Fibroblast of pulmonary artery (primary cell): ENCODE results near the gene LSR.

ENCODE experiments used
- DNase-seq: peaks from one replicate; pipeline ENCODE4 v3.0.0-alpha.2; 2010; ENCODE audit warnings: low read depth
- H3K4me3 ChIP-seq: replicated peaks from 2 replicates; pipeline ENCODE4 v1.5.1; 2011; ENCODE audit warnings: low read depth, mild to moderate bottlenecking, control low read depth, low read length, moderate library complexity
- CTCF ChIP-seq: IDR thresholded peaks from 2 replicates; pipeline ENCODE4 v1.5.1; 2011; ENCODE audit warnings: mild to moderate bottlenecking, control low read depth, low read length, inconsistent platforms; ENCODE audit errors: missing control alignments

LSR gene

DNA sequence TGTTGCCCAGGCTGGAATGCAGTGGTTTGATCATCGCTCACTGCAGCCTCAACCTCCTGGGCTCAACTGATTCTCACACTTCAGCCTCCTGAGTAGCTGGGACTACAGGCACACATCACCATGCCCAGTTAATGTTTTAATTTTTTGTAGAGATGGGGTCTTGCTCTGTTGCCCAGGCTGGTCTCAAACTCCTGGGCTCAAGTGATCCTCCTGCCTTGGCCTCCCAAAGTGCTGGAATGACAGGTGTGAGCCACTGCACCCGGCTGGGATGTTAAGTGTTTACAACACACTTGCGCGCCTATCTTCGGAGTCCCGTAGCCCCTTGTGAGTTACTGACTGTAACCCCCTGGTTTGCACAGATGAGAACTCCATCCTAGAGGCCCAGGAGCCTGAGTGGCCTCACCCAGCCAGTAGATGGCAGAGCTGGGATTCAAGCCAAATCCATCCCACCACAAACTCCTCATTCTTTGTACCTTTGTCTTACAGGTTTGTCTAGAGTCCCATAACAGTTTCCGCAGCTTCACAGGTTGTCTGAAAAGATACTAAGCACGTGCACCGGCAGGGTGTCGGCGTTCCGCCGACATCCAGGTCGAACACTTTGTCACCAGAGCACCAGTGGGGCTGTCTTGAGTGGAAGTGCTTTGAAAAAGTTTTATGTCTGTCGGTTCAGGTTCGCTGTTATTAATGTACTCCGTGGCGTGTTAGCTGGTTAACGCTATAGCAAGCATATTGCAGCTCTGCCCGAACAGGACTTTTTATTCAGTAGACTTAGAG is 57.9 kb downstream of the LSR start:
- no peak overlapping the region for H3K4me3 ChIP-seq
- TF ChIP-seq CTCF, result peak; percentile 26
- no peak for DNase-seq

DNA sequence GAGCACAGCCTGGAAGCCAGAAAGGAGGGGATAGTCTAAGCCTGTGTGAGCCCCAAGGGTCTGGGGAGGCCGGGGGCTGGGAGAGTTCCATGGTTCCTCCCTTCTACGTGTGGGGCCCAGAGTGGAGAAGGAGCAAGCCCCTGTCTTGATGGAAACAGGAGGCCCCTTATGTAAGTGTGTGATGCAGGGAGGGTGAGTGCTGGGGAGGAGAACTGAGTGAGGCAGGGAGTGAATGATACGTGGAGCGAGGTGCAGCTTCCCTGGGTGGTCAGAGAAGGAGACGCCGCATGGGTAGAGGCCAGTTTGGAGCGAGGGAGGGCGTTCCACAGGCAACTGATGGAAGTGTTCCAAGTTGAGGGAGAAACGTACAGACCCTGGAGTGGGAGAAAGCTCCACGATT is 59.1 kb downstream of the LSR start:
- H3K4me3 ChIP-seq, result no peak overlapping the region
- no peak for DNase-seq
- no peak for TF ChIP-seq CTCF

GRCh38 chr19:35308910-35309309 is 60.1 kb downstream of the LSR start:
- H3K4me3 ChIP-seq, result no peak overlapping the region
- no peak for DNase-seq
- no peak for TF ChIP-seq CTCF

- no peak for TF ChIP-seq CTCF
- DNase-seq, result peak; percentile 75
- H3K4me3 ChIP-seq, result no peak overlapping the region
Observed at GRCh38 chr19:35309481-35310279, 60.9 kb downstream of the LSR start.

DNA sequence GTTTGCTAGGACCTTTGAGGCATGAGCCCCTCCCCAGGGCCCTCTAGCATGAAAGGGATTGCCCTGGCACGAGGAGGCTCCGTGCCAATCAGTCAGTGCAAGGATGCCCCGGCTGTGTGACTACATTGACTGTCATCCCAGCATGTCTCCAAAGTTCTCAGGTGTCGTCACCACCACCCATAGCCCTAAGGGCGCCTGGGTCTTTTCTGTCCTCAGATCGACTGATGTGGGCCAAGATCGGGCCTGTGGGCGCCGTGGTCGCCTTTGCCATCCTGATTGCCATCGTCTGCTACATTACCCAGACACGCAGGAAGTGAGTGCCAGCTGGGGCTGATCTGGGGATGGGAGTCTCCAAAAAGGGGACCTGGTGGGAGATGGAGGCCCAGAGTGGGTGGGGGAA is 61.5 kb downstream of the LSR start:
- no peak for TF ChIP-seq CTCF
- DNase-seq, result no peak
- H3K4me3 ChIP-seq, result no peak overlapping the region

GRCh38 chr19:35310811-35311465 is 62.1 kb downstream of the LSR start:
- no peak for TF ChIP-seq CTCF

More at GRCh38 chr19:35310811-35311465, 62.1 kb downstream of the LSR start:
- no peak for DNase-seq
- no peak overlapping the region for H3K4me3 ChIP-seq
